Transverse colon (tissue), 4 donors: ENCODE results near the gene KCNIP3. TPM values are rescaled to one million over a fixed set of nuclear protein-coding genes. Genes with fewer than 3 reads are reported as not detected.

Source experiments
- DNase-seq: peaks from one replicate; pipeline ENCODE4 v3.0.0-alpha.2; 2019
- H3K27ac ChIP-seq, 4 donors: fragments of 200-600 bp; sonication (generic); 2 replicates each; pipeline ENCODE4 v1.5.1; 2016 to 2018; ENCODE audit warnings: inconsistent platforms in 4 of 4
- H3K27me3 ChIP-seq: fragments of 200-600 bp; sonication (generic); 2 replicates; pipeline ENCODE4 v1.5.1; 2017; ENCODE audit warnings: inconsistent platforms
- H3K36me3 ChIP-seq, 4 donors: fragments of 200-600 bp; sonication (generic); 2 replicates each; pipeline ENCODE4 v1.5.1; 2017 to 2019; ENCODE audit warnings: inconsistent platforms in 4 of 4
- H3K4me1 ChIP-seq, 4 donors: fragments of 200-600 bp; sonication (generic); 2 replicates each; pipeline ENCODE4 v1.5.1; 2017 to 2020; ENCODE audit warnings: inconsistent platforms in 4 of 4
- H3K4me3 ChIP-seq, 4 donors: fragments of 200-600 bp; sonication (generic); 1 replicate in 1 of 4; 2 replicates in 3 of 4; pipeline versions ENCODE4 v1.5.1 to v1.6.1; 2017 to 2019; ENCODE audit warnings: inconsistent platforms in 4 of 4
- H3K9me3 ChIP-seq, 2 donors: fragments of 200-600 bp; sonication (generic); 2 replicates each; pipeline ENCODE4 v1.5.1; 2017 to 2019; ENCODE audit warnings: inconsistent platforms in 2 of 2
- EP300 ChIP-seq: sonication (generic); formaldehyde crosslinking; IDR thresholded peaks from one replicate; pipeline ENCODE4 v1.6.1; 2017; ENCODE audit warnings: antibody characterized with exemption, low read depth
- POLR2A ChIP-seq: fragments of 450-650 bp; IDR thresholded peaks from one replicate; pipeline ENCODE4 v1.6.1; 2016; ENCODE audit warnings: antibody characterized with exemption, mild to moderate bottlenecking, moderate library complexity
- POLR2AphosphoS5 ChIP-seq, 3 donors: sonication (generic); formaldehyde crosslinking; IDR thresholded peaks; one replicate each; pipeline ENCODE4 v1.6.1; 2016; ENCODE audit warnings: antibody characterized with exemption in 3 of 3
- WGBS, 2 donors: methylation state at CpG; one replicate each; pipeline ENCODE4 v1.1.5; 2018; ENCODE audit warnings: low coverage in 1 of 2; 5-methylcytosine and 5-hydroxymethylcytosine counted together
- in situ Hi-C, 4 donors: fragments of 200-750 bp; cut with MboI; loops; one replicate each; pipeline versions ENCODE4 v1.15.0 to v1.15.1; 2017; ENCODE audit warnings: low sequenced_read_pairs in 3 of 4, low pct_ligation_motif_present in 1 of 4, low pct_unique_long_range_greater_than_20kb in 1 of 4
- intact Hi-C: fragments of 100-400 bp; cut with DNase I; formaldehyde crosslinking; loops from one replicate; pipeline ENCODE4 v1.15.1; 2023; ENCODE audit warnings: low total_unique reads
- total RNA-seq, 4 donors: library from RNA; depleted of rRNA; stranded (reverse); fragments of >200 nt; gene quantifications; one replicate each; pipeline ENCODE4 v1.1.0, GENCODE V29; 2016
- TF ChIP-seq, protein P1 (sequence below), 5 experiments: fragments of 200-600 bp in 3 of 5; fragments of 450-650 bp in 2 of 5; sonication (generic) in 3 of 5; IDR thresholded peaks; 1 replicate in 2 of 5; 2 replicates in 3 of 5; pipeline ENCODE4 v1.5.1; 2016 to 2017; ENCODE audit warnings: antibody characterized with exemption in 5 of 5, inconsistent platforms in 3 of 5, mild to moderate bottlenecking in 2 of 5, moderate library complexity in 1 of 5

The KCNIP3 gene
- total RNA-seq, 4 donors from 2014 or later: 1.8 to 4.0 (median 2.2) TPM

DNA sequence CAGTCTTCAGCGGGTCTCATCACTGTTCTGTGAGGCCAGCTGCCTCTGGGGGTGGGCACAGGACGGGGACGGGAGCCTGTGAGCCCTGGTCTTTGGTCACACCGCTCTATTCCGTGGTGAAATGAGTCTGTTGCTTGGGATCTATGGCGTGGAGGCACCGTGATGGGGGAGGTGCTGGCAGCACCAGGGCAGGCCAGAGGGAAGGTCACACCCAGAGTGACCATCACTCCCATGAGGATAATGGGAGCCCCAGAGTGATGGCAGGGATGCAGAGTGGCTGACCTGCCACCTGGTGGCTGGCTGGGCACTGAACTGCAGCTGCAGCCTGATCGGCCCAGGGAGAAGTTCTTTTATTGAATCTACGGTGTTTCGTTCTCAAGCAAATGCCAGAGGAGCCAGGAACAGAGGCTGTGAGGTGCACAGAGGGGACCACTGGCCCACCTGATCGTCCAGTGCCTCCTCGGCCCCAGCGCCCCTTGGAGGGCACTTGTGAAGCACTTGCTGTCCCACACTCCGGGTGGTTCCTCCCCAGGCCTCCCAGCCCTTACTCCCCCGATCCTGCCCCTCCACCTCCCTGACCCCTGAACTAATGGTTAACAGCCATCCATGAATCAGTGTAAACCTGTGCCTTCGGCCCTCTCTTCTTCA is 17.9 kb downstream of the KCNIP3 start:
- no peak overlapping the region for H3K27ac ChIP-seq
- no peaks in the 10 kb centered on the region for H3K9me3 ChIP-seq
- no peaks in the 10 kb centered on the region for H3K36me3 ChIP-seq
- no peak for TF ChIP-seq POLR2A
- TF ChIP-seq, protein P1, sequence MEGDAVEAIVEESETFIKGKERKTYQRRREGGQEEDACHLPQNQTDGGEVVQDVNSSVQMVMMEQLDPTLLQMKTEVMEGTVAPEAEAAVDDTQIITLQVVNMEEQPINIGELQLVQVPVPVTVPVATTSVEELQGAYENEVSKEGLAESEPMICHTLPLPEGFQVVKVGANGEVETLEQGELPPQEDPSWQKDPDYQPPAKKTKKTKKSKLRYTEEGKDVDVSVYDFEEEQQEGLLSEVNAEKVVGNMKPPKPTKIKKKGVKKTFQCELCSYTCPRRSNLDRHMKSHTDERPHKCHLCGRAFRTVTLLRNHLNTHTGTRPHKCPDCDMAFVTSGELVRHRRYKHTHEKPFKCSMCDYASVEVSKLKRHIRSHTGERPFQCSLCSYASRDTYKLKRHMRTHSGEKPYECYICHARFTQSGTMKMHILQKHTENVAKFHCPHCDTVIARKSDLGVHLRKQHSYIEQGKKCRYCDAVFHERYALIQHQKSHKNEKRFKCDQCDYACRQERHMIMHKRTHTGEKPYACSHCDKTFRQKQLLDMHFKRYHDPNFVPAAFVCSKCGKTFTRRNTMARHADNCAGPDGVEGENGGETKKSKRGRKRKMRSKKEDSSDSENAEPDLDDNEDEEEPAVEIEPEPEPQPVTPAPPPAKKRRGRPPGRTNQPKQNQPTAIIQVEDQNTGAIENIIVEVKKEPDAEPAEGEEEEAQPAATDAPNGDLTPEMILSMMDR (IDR thresholded peaks at IDR 0.05): peak; percentile 47 to 79 (median 67)
- no peaks in the 10 kb centered on the region for H3K4me1 ChIP-seq
- intact Hi-C loops: no loop called here
- H3K27me3 ChIP-seq: no peaks in the 10 kb centered on the region
- 45 to 68% methylated on average over 7 to 16 of the region's 16 CpGs for WGBS, 2 donors
- H3K4me3 ChIP-seq: no peak overlapping the region
- in situ Hi-C loops: loop anchor here in 1 of 4 donors (10.0 kb wide), 1 partner anchor 90 kb away; no protein-coding TSS in a partner anchor
- peak; percentile 54 for DNase-seq

DNA sequence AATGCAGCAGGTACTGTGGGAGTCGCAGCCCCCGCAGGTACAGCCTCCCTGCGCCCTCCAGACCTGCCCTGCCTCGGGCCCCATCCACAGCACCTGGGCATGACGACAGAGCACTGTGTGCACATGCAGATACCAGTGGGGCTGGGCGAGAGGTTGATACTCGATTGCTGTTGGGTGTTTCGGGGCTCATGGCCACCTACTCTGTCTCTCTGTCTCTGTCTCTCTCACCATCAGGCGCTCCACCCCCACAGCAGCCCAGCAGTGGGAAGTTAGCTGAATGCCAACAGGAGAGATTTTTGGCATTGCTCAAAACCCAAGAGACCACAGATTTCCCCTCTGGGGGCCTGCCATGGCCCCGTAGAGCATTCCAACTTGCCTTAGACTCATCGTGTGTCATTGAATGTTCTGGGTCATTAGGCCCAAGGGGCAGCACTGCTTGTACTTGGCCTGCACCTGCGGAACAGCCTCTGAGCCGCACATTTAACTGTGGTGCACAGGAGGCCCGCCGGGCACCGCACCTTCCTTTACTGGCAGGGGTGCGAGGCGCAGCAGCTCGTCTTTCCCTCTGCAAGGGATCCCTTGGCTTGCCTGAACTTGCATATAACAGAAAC is 18.8 kb downstream of the KCNIP3 start:
- Histone ChIP-seq H3K9me3 (no peaks in the 10 kb centered on the region), H3K27ac (no peak overlapping the region), H3K4me1 (no peaks in the 10 kb centered on the region), H3K36me3 (no peaks in the 10 kb centered on the region), H3K4me3 (no peak overlapping the region), H3K27me3 (no peaks in the 10 kb centered on the region)
- DNase-seq: no peak
- in situ Hi-C loops: loop anchor here in 1 of 4 donors (10.0 kb wide), 1 partner anchor 91 kb away; no protein-coding TSS in a partner anchor
- intact Hi-C loops: no loop called here
- WGBS, 2 donors: 85 to 100% methylated on average over 2 to 18 of the region's 19 CpGs
- TF ChIP-seq EP300 (no peak), POLR2AphosphoS5 (IDR thresholded peaks at IDR 0.05) (no peak), POLR2A (no peak)
- TF ChIP-seq, protein P1 (IDR thresholded peaks at IDR 0.05): no peak

DNA sequence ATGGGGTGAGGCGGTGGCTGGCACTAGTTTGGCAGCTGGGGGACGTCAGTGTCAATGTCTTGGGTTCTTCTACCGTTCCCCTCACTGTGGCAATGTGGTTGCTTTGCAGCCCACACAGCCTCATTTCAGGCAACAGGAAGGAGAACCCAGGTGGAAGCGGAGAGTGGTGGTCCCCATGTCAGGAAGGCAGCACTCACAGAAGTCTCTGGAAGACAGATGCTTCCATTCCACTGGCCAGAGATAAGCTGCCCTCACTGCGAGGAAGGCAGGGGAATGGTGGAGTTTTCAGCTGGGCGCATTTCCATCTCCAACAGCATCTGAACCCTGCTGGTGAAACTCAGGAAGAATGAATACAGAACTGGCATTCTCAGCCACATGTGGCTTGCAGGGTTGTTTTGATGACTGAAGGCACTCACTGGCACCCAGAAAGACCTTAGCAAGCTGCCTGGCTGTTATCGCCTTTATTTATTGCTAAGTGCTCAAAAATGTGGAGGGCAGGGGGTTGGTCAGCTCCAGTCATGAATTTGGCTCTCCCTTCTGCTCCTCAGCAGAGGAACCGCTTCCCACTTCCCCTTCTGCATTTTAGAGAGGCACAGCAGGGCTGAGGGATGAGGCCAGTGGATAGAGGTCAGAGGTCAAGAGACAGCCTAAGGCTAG is 19.4 kb downstream of the KCNIP3 start:
- TF ChIP-seq, protein P1 (IDR thresholded peaks at IDR 0.05): no peak
- TF ChIP-seq POLR2A (no peak), POLR2AphosphoS5 (IDR thresholded peaks at IDR 0.05) (no peak), EP300 (no peak)
- in situ Hi-C loops: loop anchor here in 1 of 4 donors (10.0 kb wide), 1 partner anchor 92 kb away; no protein-coding TSS in a partner anchor
- Histone ChIP-seq H3K27me3 (no peaks in the 10 kb centered on the region), H3K27ac (no peak overlapping the region), H3K36me3 (no peaks in the 10 kb centered on the region), H3K9me3 (no peaks in the 10 kb centered on the region), H3K4me1 (no peaks in the 10 kb centered on the region), H3K4me3 (no peak overlapping the region)
- intact Hi-C loops: no loop called here
- WGBS, 2 donors: 86% methylated on average over 8 of the region's 8 CpGs; no CpG with 5 or more reads in 1 of the 2 donors
- DNase-seq: no peak

DNA sequence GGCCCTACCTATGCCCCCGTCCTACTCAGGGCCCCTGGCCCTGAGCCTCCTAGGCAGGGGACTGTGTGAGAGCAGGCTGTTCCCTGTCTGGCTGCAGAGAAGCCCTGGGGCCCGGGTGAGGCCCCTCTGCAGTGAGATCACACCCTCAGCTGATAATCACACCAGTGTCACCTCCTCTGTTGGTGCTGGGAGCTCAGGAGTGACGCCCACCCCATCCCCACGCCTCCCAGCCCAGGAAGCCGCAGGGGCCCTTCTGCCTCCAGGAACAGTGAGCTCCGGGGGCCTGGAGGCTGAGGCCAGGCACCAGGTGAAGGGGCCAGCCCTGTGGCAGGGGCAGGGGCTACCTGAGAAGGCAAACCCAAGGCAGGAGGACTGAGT is 20.0 kb downstream of the KCNIP3 start:
- no peak overlapping the region for H3K27ac ChIP-seq
- 75% methylated on average over 1 of the region's 6 CpGs; no CpG with 5 or more reads in 1 of the 2 donors for WGBS, 2 donors
- in situ Hi-C loops (loop anchor here in 1 of 4 donors (10.0 kb wide), 1 partner anchor 92 kb away; no protein-coding TSS in a partner anchor), intact Hi-C loops (no loop called here)
- DNase-seq: no peak
- no peak overlapping the region for H3K4me3 ChIP-seq
- no peaks in the 10 kb centered on the region for H3K4me1 ChIP-seq
- no peaks in the 10 kb centered on the region for H3K27me3 ChIP-seq
- no peak for TF ChIP-seq POLR2A
- no peak for TF ChIP-seq POLR2AphosphoS5 (IDR thresholded peaks at IDR 0.05)
- TF ChIP-seq EP300: no peak
- TF ChIP-seq, protein P1 (IDR thresholded peaks at IDR 0.05): no peak
- H3K36me3 ChIP-seq: no peaks in the 10 kb centered on the region
- no peaks in the 10 kb centered on the region for H3K9me3 ChIP-seq
